HG03039 (cell line): ENCODE results near the gene CLCN5.
A peak's percentile ranks its signal among the peaks of the same experiment; 100 is the strongest.

Source experiments
- ATAC-seq: cut with Tn5 transposase; IDR thresholded peaks from one replicate; pipeline ENCODE4 v1.9.1; 2021; ENCODE audit warnings: mild to moderate bottlenecking, moderate library complexity; ENCODE audit not compliant: unreplicated experiment

CLCN5 gene

DNA sequence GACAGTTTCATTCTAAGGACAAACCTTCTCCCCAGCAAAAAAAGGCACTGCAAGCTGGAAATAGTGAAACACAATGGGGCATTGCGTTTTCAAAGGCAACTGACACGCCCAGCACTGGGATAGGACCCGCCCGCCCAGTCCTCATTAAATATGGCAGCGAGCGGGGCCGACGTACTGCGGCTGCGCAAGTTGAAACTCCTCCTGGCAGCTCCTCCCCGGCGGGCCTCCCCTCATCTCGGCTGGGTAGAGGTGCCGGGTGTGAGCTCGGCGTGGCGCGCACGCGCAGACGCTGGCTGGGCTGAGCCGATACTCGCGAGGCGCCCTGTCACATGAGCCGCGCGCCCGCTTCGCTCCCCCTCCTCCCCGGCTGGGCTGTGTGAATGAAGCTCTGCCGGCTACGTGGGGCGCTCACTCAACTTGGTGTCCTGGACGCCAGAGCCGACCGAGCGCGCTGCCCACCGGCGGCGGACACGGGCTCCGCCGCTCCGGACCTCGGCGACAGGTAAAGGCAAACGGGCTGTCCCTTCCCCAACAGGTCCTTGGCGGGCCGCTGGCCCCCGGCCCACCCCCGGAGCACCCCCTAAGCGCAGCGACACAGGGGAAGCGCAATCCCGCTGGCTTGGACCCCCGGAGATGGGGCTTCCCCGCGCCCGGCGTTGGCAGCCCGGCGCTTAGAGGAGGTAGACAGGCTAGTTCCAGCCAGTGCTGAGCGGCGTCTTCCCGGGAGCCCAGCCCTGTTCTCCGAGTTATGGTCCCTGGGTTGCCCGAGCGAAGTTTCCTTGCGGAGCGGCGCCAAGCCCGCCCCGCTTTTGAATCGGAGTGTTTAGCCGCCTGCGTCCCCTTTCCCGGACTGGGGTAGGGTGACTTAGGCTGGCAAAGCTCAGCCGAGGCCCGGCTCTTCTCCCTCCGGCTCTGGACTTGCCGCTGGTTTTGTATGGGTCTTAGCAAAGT, at the start of gene CLCN5:
Gene CLCN5, plus strand, starts transcription at position 306 of the 951 bp plus-strand sequence. CDS start 2,703 bp downstream, outside the sequence.
- peak; percentile 93 for ATAC-seq

GRCh38 chrX:49876750-49877149, 45.6 kb upstream of the CLCN5 start:
- no peak for ATAC-seq

DNA sequence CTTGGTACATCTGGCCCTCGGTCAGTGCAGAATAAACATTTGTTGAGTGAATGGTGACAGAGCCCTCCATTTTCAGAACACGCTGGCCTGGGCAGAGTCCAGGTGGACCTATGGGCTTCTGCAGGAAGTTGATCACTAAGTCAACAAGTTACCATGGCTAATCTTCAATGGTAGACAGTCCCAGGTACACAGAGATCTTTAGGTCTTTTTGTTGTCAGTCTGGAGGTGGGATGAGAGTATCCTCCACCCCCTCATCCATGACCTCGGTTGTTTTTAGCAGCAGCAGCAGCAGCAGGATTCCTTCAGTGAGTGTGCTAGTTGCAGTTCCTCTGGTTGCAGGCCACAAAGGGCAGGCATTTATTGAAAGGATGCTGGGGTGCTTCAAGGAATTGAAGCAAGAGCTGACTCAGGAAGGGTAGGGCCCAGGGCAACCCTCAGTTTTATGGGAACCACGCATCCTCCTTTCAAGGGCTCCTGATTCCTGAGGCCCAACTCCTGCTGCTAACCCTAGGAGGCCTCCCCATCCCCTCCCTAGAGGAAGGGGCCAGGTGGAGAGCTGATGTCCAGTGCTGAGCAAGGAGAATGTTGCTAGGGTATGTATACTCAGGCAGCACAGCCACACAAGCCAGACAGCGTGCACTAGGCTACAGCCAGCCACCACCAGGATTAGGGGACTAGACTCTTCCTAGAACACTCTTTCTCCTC, 44.8 kb upstream of the CLCN5 start:
- no peak for ATAC-seq

GRCh38 chrX:49878128-49878833, 44.1 kb upstream of the CLCN5 start:
- no peak for ATAC-seq

- peak; percentile 82 for ATAC-seq
Measured at GRCh38 chrX:49878834-49879655, 43.4 kb upstream of the CLCN5 start, which contains the start of gene USP27X. TSS of gene USP27X (plus strand) at chrX:49879484. CDS start at chrX:49880308, 824 bp downstream.

DNA sequence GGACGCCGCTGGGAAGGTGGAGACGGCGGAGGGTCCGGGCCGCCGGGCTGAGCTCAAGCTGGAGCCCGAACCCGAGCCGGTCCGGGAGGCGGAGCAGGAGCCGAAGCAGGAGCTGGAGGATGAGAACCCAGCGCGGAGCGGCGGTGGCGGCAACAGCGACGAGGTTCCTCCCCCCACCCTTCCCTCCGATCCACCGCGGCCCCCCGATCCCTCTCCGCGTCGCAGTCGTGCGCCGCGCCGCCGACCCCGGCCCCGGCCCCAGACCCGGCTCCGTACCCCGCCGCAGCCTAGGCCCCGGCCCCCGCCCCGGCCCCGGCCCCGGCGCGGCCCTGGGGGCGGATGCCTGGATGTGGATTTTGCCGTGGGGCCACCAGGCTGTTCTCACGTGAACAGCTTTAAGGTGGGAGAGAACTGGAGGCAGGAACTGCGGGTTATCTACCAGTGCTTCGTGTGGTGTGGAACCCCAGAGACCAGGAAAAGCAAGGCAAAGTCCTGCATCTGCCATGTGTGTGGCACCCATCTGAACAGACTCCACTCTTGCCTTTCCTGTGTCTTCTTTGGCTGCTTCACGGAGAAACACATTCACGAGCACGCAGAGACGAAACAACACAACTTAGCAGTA, 42.6 kb upstream of the CLCN5 start:
- ATAC-seq = no peak

DNA sequence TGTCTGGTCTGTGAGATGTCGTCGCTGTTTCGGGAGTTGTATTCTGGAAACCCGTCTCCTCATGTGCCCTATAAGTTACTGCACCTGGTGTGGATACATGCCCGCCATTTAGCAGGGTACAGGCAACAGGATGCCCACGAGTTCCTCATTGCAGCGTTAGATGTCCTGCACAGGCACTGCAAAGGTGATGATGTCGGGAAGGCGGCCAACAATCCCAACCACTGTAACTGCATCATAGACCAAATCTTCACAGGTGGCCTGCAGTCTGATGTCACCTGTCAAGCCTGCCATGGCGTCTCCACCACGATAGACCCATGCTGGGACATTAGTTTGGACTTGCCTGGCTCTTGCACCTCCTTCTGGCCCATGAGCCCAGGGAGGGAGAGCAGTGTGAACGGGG, 41.7 kb upstream of the CLCN5 start:
- no peak for ATAC-seq

GRCh38 chrX:49884290-49884862, 38.0 kb upstream of the CLCN5 start:
- ATAC-seq = no peak

- ATAC-seq = no peak
Measured at GRCh38 chrX:49892542-49892941, 29.9 kb upstream of the CLCN5 start.

- ATAC-seq = no peak
Measured at GRCh38 chrX:49896951-49897350, 25.4 kb upstream of the CLCN5 start.

GRCh38 chrX:49901048-49901447, 21.3 kb upstream of the CLCN5 start:
- ATAC-seq = no peak

DNA sequence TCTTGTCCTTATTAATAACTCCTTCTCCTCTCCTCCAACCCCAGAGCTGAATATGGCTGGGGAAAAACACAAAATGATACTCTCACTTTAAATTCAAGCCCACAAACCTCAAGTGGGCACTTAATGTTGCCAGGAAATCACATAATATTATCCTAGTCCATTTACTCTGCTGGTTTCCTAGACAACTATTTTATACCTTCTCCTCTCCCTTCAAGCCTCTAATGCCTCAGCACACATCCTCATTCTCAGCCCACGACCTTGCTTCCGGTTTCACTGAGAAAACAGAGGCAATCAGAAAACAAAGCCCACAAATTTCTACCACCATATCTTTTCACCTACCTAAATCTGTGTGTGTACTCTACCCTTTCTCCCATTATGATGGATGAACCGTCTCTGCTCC, 12.1 kb upstream of the CLCN5 start:
- ATAC-seq = no peak

DNA sequence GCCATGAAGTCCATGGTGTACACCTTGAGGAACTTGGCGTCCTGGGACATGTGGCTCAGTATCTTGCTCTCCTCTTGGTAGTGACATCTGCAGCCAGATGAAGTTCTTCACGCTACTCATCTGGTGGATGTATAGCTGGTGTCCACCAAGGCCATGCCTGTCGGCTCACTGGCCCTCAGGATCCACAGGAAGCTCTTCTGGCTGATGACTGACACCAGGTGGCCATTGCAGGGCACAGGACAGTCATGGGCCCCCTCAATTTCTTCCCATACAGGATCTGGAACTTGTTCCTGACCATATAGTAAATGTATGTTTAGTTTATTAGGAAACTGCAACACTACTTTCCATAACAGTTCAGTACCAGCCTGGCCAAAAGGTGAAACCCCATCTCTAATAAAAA, 10.3 kb upstream of the CLCN5 start:
- no peak for ATAC-seq

GRCh38 chrX:49912861-49913260, 9.5 kb upstream of the CLCN5 start:
- ATAC-seq = no peak

GRCh38 chrX:49915361-49916222, 6.8 kb upstream of the CLCN5 start:
- peak; percentile 65 for ATAC-seq

DNA sequence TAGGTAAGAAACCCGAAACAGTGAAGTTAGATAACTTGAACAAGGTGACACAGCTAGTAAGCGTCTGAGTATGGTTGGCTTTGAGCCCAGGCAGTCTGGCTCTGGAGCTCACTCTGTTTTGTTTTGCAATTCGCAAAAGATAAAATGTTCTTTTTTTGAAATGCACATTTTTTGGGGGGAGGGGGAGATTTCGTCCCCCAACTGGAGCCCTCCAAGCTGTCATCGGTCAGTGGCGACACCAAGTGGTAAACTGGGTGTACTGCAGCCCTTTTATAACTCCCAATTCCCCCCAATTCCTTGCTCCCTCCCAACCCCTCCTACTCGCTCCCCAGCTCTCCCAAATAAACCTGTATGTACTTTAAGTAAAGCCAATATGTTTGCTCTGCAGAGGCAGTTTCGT, 2.8 kb upstream of the CLCN5 start:
- no peak for ATAC-seq

DNA sequence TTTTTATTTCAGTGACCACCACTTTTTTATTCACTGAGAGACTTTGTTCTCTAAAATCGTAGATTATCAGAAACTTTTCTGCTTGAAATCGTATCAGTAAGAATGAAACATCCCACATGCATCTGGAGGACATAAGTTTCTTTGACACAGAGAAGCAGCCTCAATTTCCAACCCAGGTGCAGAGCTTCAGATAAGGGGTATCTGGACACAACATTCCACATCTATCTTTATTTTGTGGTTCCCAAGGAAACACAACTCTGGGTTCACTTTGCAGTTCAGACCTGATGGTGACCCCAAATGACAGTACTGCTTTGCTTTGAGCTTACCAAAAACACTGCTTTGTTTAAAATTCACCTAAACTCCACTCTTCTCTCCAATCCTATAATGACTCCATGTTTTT, 1.3 kb upstream of the CLCN5 start:
- ATAC-seq = no peak

- ATAC-seq = no peak
Measured at GRCh38 chrX:49925176-49925575, 2.8 kb downstream of the CLCN5 start.

GRCh38 chrX:49930039-49930438, 7.6 kb downstream of the CLCN5 start:
- ATAC-seq = no peak
